NCI-H446 treated with DMSO at 0.1 percent for 48 hours (cell line): ENCODE measurements around the gene MICALL1.
"Not testable (repeated sequence)": the region's sequence is repeated elsewhere in the genome, so short reads cannot be mapped to it uniquely, and the experiment has no call there.

ENCODE experiments used
- DNase-seq: peaks from one replicate; lab custom pipeline; 2025; lab: John Stamatoyannopoulos, UW

The MICALL1 gene

GRCh38 chr22:37927637-37927936, 21.5 kb downstream of the MICALL1 start:
- no peak for DNase-seq

GRCh38 chr22:37929390-37929789, 23.3 kb downstream of the MICALL1 start:
- DNase-seq: no peak

GRCh38 chr22:37930270-37930951, 24.3 kb downstream of the MICALL1 start:
- no peak for DNase-seq

- DNase-seq: no peak
These were observed 24.9 kb downstream of the MICALL1 start for GRCh38 chr22:37930952-37931440.

- DNase-seq: no peak
These were observed 25.8 kb downstream of the MICALL1 start for GRCh38 chr22:37931893-37932389.

- no peak for DNase-seq
These were observed 26.3 kb downstream of the MICALL1 start for GRCh38 chr22:37932401-37932800.

- no peak for DNase-seq
These were observed 26.9 kb downstream of the MICALL1 start for GRCh38 chr22:37932821-37933578.

- peak; percentile 53 for DNase-seq
These were observed 27.7 kb downstream of the MICALL1 start for GRCh38 chr22:37933711-37934376.

- DNase-seq: no peak
These were observed 34.7 kb downstream of the MICALL1 start for GRCh38 chr22:37940698-37941376.

GRCh38 chr22:37942133-37942532, 36.0 kb downstream of the MICALL1 start:
- DNase-seq: no peak

GRCh38 chr22:37943136-37943824, 37.2 kb downstream of the MICALL1 start:
- DNase-seq: no peak

GRCh38 chr22:37943825-37944198, 37.7 kb downstream of the MICALL1 start:
- DNase-seq: no peak

GRCh38 chr22:37944423-37944822, 38.3 kb downstream of the MICALL1 start:
- not testable (repeated sequence) for DNase-seq

- DNase-seq: not testable (repeated sequence)
These were observed 41.2 kb downstream of the MICALL1 start for GRCh38 chr22:37947142-37947795.

- no peak for DNase-seq
These were observed 45.2 kb downstream of the MICALL1 start for GRCh38 chr22:37951305-37951704.

GRCh38 chr22:37952629-37953028, 46.5 kb downstream of the MICALL1 start:
- DNase-seq: not testable (repeated sequence)

GRCh38 chr22:37953062-37953436, 47.0 kb downstream of the MICALL1 start:
- no peak for DNase-seq

- peak; percentile 81 for DNase-seq
These were observed 47.5 kb downstream of the MICALL1 start, which contains the start of the genes C22orf23 and POLR2F for GRCh38 chr22:37953437-37954179. Gene C22orf23, minus strand, starts transcription at chr22:37953601. Its CDS starts 452 bp downstream, at chr22:37953149. Gene POLR2F, plus strand, starts transcription at chr22:37953699. Its CDS starts 89 bp downstream, at chr22:37953788.

- no peak for DNase-seq
These were observed 48.6 kb downstream of the MICALL1 start for GRCh38 chr22:37954686-37955085.

- DNase-seq: not testable (repeated sequence)
These were observed 49.8 kb downstream of the MICALL1 start for GRCh38 chr22:37955825-37956397.
